Measurements from ENCODE around the gene MMD2. TPM values are rescaled to one million over a fixed set of nuclear protein-coding genes. Genes with fewer than 3 reads are reported as not detected.

Gene MMD2
- polyA plus RNA-seq, 2 of the 4 experiments (the other 2 are of a cell fraction) = not detected

GRCh38 chr7:4959893-4960292 is 906 bp upstream of the MMD2 start:
- no peak for TF ChIP-seq MAFK (IDR thresholded peaks at IDR 0.05; ENCODE audit: partially characterized antibody)
- TF ChIP-seq EHMT2 (IDR thresholded peaks at IDR 0.05; ENCODE audit: low read depth) = no peak
- no peak for TF ChIP-seq CHD4 (IDR thresholded peaks at IDR 0.05; ENCODE audit: borderline replicate concordance)
- no peak for TF ChIP-seq HMGXB4 (CRISPR knock-in tag; IDR thresholded peaks at IDR 0.05; ENCODE audit: borderline replicate concordance)
- TF ChIP-seq CBX2 (IDR thresholded peaks at IDR 0.05; ENCODE audit: borderline replicate concordance, low read depth) = no peak
- TF ChIP-seq RNF2 (IDR thresholded peaks at IDR 0.05; ENCODE audit: borderline replicate concordance, low read depth) = no peak
- TF ChIP-seq HDAC2 (IDR thresholded peaks at IDR 0.05) = no peak
- TF ChIP-seq, protein P1, sequence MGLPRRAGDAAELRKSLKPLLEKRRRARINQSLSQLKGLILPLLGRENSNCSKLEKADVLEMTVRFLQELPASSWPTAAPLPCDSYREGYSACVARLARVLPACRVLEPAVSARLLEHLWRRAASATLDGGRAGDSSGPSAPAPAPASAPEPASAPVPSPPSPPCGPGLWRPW (IDR thresholded peaks at IDR 0.05) = no peak
- no peak for TF ChIP-seq KDM1A (IDR thresholded peaks at IDR 0.05; ENCODE audit: low read depth)
- no peak for TF ChIP-seq EP300 (IDR thresholded peaks at IDR 0.05)
- DNase-seq (ENCODE audit: low read depth in 1 of 2, low spot score in 1 of 2) (no peak), FAIRE-seq (no peak), ATAC-seq (no peak)
- no CpG with 5 or more reads among the region's 4 CpGs for WGBS (ENCODE audit: missing lambda C conversion rate)
- CTCF ChIA-PET = interaction anchor here (1.4 kb wide), 1 partner anchor 14 kb away, joined by 7 read pairs; no protein-coding TSS in a partner anchor
- Histone ChIP-seq H3K4me2 (no peak overlapping the region), H3K4me1 (no peaks in the 10 kb centered on the region), H3K4me3 (no peak overlapping the region), H3K9me3 (no peaks in the 10 kb centered on the region), H3K27ac (no peak overlapping the region)
- POLR2A ChIA-PET = no interaction called here

- WGBS (ENCODE audit: missing lambda C conversion rate) = no CpG with 5 or more reads among the region's 21 CpGs
- ATAC-seq (no peak), DNase-seq (ENCODE audit: low read depth in 1 of 2, low spot score in 1 of 2) (no peak), FAIRE-seq (no peak)
- H3K4me2 ChIP-seq = peak overlapping the region; percentile 100
- TF ChIP-seq POLR2A (IDR thresholded peaks at IDR 0.05; ENCODE audit: low read length) (no peak), CHD2 (IDR thresholded peaks at IDR 0.05; ENCODE audit: low read length, partially characterized antibody) (no peak), ZSCAN20 (CRISPR knock-in tag; IDR thresholded peaks at IDR 0.05) (no peak), TP53 (CRISPR knock-in tag; IDR thresholded peaks at IDR 0.05) (no peak), FOSB (CRISPR knock-in tag; IDR thresholded peaks at IDR 0.05) (no peak), SMC3 (IDR thresholded peaks at IDR 0.05) (no peak), MYC (IDR thresholded peaks at IDR 0.05; ENCODE audit: borderline replicate concordance, low read length) (no peak), HOXB13 (CRISPR knock-in tag; IDR thresholded peaks at IDR 0.05; ENCODE audit: low read depth) (no peak), MAX (IDR thresholded peaks at IDR 0.05) (no peak), ZFP36 (IDR thresholded peaks at IDR 0.05; ENCODE audit: borderline replicate concordance, partially characterized antibody) (no peak)
- TF ChIP-seq, protein P1 (IDR thresholded peaks at IDR 0.05) = no peak
- TF ChIP-seq, protein P2, sequence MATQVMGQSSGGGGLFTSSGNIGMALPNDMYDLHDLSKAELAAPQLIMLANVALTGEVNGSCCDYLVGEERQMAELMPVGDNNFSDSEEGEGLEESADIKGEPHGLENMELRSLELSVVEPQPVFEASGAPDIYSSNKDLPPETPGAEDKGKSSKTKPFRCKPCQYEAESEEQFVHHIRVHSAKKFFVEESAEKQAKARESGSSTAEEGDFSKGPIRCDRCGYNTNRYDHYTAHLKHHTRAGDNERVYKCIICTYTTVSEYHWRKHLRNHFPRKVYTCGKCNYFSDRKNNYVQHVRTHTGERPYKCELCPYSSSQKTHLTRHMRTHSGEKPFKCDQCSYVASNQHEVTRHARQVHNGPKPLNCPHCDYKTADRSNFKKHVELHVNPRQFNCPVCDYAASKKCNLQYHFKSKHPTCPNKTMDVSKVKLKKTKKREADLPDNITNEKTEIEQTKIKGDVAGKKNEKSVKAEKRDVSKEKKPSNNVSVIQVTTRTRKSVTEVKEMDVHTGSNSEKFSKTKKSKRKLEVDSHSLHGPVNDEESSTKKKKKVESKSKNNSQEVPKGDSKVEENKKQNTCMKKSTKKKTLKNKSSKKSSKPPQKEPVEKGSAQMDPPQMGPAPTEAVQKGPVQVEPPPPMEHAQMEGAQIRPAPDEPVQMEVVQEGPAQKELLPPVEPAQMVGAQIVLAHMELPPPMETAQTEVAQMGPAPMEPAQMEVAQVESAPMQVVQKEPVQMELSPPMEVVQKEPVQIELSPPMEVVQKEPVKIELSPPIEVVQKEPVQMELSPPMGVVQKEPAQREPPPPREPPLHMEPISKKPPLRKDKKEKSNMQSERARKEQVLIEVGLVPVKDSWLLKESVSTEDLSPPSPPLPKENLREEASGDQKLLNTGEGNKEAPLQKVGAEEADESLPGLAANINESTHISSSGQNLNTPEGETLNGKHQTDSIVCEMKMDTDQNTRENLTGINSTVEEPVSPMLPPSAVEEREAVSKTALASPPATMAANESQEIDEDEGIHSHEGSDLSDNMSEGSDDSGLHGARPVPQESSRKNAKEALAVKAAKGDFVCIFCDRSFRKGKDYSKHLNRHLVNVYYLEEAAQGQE (IDR thresholded peaks at IDR 0.05) = no peak
- CTCF ChIA-PET = interaction anchor here (1.7 kb wide), 1 partner anchor 14 kb away, joined by 6 read pairs; no protein-coding TSS in a partner anchor
- POLR2A ChIA-PET = no interaction called here
- peak overlapping the region in 1 of 2 experiments; percentile 68; a peak in 3 of 6 replicates for H3K27ac ChIP-seq
- no peaks in the 10 kb centered on the region for H3K4me1 ChIP-seq
- peak overlapping the region; percentile 50 for H3K4me3 ChIP-seq
- H3K9me3 ChIP-seq = no peaks in the 10 kb centered on the region
Measured at GRCh38 chr7:4959306-4959705, 319 bp upstream of the MMD2 start.

All from A549 (cell line).